Keratinocyte (primary cell): ENCODE measurements around the gene VAMP2. TPM values are rescaled to one million over a fixed set of nuclear protein-coding genes. Genes with fewer than 3 reads are reported as not detected.

ENCODE experiments used
- DNase-seq: peaks from one replicate; pipeline ENCODE4 v3.0.0-alpha.2; 2011; ENCODE audit warnings: low read depth, missing footprints, low spot score
- FAIRE-seq: peaks from 2 replicates; lab custom pipeline; 2011; peaks lifted over from hg19 to GRCh38; lab: Jason Lieb, UNC
- H2AFZ ChIP-seq: 2 replicates; pipeline ENCODE4 v1.6.0; 2012; ENCODE audit warnings: low read length, control low read depth, inconsistent platforms; ENCODE audit not compliant: control insufficient read depth
- H3K27ac ChIP-seq: 2 replicates; pipeline ENCODE4 v1.5.1; 2011; ENCODE audit warnings: low read length; ENCODE audit not compliant: control insufficient read depth, insufficient read depth
- H3K27me3 ChIP-seq: 3 replicates; pipeline ENCODE4 v1.6.0; 2011; ENCODE audit warnings: low read length; ENCODE audit not compliant: control insufficient read depth, insufficient read depth; ENCODE audit errors: extremely low read depth
- H3K36me3 ChIP-seq, 2 experiments: 2 replicates in 1 of 2; 3 replicates in 1 of 2; pipeline ENCODE4 v1.5.1; 2011; ENCODE audit warnings: low read length in 2 of 2, mild to moderate bottlenecking in 1 of 2; ENCODE audit not compliant: control insufficient read depth in 2 of 2, insufficient read depth in 2 of 2; ENCODE audit errors: extremely low read depth in 1 of 2
- H3K4me1 ChIP-seq: 3 replicates; pipeline ENCODE4 v1.5.1; 2011; ENCODE audit warnings: low read length; ENCODE audit not compliant: control insufficient read depth, insufficient read depth; ENCODE audit errors: extremely low read depth
- H3K4me2 ChIP-seq: 3 replicates; pipeline ENCODE4 v1.6.0; 2011; ENCODE audit warnings: low read depth, low read length; ENCODE audit not compliant: control insufficient read depth, insufficient read depth; ENCODE audit errors: extremely low read depth
- H3K4me3 ChIP-seq, 3 experiments: fragments of 200-600 bp in 1 of 3; sonication (generic) in 1 of 3; 2 replicates in 2 of 3; 3 replicates in 1 of 3; pipeline ENCODE4 v1.5.1; 2011 to 2016; ENCODE audit warnings: low read length in 3 of 3, mild to moderate bottlenecking in 3 of 3, control low read depth in 2 of 3, inconsistent platforms in 1 of 3, low read depth in 1 of 3, mixed read lengths in 1 of 3, mixed run types in 1 of 3, moderate library complexity in 1 of 3; ENCODE audit not compliant: control insufficient read depth in 2 of 3, insufficient read depth in 2 of 3; ENCODE audit errors: extremely low read depth in 1 of 3
- H3K79me2 ChIP-seq: 2 replicates; pipeline ENCODE4 v1.6.0; 2012; ENCODE audit warnings: low read length; ENCODE audit not compliant: control insufficient read depth, insufficient read depth
- H3K9ac ChIP-seq: 3 replicates; pipeline ENCODE4 v1.6.0; 2011; ENCODE audit warnings: low read length; ENCODE audit not compliant: control insufficient read depth, insufficient read depth; ENCODE audit errors: extremely low read depth
- H3K9me1 ChIP-seq: 3 replicates; pipeline ENCODE4 v1.6.0; 2011; ENCODE audit warnings: low read length; ENCODE audit not compliant: control insufficient read depth, insufficient read depth; ENCODE audit errors: extremely low read depth
- H3K9me3 ChIP-seq: 2 replicates; pipeline ENCODE4 v1.5.1; 2012; ENCODE audit warnings: low read depth, low read length; ENCODE audit not compliant: control insufficient read depth
- H4K20me1 ChIP-seq: 3 replicates; pipeline ENCODE4 v1.6.0; 2011; ENCODE audit warnings: low read length; ENCODE audit not compliant: control insufficient read depth, insufficient read depth; ENCODE audit errors: extremely low read depth
- EZH2 ChIP-seq: IDR thresholded peaks from one replicate; pipeline ENCODE4 v1.6.1; 2012; ENCODE audit warnings: inconsistent platforms, mild to moderate bottlenecking, low read length, moderate library complexity
- dilution Hi-C: fragments of 300-500 bp; cut with MboI; formaldehyde crosslinking; loops from one replicate; pipeline ENCODE4 v1.7.0; 2020; ENCODE audit warnings: low sequenced_read_pairs; ENCODE audit not compliant: extremely low pct_ligation_motif_present
- polyA plus RNA-seq, 5 experiments: library from polyadenylated mRNA; depleted of rRNA in 3 of 5; stranded (reverse) in 3 of 5; stranded (forward) in 1 of 5; unstranded in 1 of 5; fragments of >200 nt; gene quantifications; 1 replicate in 1 of 5; 2 replicates in 3 of 5; 3 replicates in 1 of 5; pipeline versions ENCODE4 v1.2.1 to v1.2.3, GENCODE V29; 2011 to 2012; ENCODE audit warnings: missing spikeins in 2 of 5, low read depth in 1 of 5, low replicate concordance in 1 of 5
- TF ChIP-seq, protein P1 (sequence below), 3 experiments: IDR thresholded peaks in 1 of 3; conservative IDR thresholded peaks in 1 of 3; optimal IDR thresholded peaks in 1 of 3; 2 replicates in 2 of 3; 3 replicates in 1 of 3; pipeline versions ENCODE3 to v1.5.1; 2011; ENCODE audit warnings: low read length in 3 of 3, mild to moderate bottlenecking in 3 of 3, moderate library complexity in 2 of 3, control low read depth in 1 of 3, inconsistent platforms in 1 of 3; ENCODE audit not compliant: insufficient read depth in 2 of 3; ENCODE audit errors: extremely low read depth in 1 of 3

VAMP2 gene
- polyA plus RNA-seq, 1 donor (not counting 4 experiments of a cell fraction or from before 2014, with no cell fraction given) = 9.8 TPM

DNA sequence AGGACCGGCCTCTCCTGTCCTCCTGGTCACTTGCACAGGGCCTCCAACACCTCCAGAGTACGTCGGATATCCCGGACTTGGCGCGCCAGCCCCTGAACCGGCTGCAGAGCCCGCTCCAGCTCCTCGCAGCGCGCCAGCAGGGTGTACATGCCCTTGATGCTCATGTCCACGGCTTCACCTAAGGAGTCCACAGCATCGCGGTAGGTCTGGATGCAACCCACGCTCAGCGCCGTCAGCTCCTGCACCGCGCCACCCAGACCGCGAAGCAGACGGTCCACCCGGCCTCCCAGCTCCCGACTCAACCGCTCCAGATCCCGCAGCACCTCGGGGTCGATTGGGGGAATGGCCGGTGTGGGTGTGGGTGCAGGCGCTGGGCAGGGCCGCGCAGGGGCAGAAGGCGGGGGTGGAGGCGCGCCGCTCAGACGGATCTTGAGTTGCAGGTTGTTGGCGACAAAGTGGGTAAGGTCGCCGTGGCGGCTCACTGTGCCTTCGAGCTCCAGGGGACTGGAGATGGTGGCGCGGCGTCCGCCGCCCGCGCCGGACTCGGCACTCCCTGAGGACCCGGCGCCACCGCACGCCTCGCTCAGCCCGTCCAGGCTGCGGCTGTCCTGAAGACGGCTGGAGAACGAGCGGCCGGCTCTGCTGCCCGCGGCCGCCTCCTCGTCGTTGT lies 26.4 kb upstream of the VAMP2 start:
- TF ChIP-seq, protein P1, sequence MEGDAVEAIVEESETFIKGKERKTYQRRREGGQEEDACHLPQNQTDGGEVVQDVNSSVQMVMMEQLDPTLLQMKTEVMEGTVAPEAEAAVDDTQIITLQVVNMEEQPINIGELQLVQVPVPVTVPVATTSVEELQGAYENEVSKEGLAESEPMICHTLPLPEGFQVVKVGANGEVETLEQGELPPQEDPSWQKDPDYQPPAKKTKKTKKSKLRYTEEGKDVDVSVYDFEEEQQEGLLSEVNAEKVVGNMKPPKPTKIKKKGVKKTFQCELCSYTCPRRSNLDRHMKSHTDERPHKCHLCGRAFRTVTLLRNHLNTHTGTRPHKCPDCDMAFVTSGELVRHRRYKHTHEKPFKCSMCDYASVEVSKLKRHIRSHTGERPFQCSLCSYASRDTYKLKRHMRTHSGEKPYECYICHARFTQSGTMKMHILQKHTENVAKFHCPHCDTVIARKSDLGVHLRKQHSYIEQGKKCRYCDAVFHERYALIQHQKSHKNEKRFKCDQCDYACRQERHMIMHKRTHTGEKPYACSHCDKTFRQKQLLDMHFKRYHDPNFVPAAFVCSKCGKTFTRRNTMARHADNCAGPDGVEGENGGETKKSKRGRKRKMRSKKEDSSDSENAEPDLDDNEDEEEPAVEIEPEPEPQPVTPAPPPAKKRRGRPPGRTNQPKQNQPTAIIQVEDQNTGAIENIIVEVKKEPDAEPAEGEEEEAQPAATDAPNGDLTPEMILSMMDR (optimal IDR thresholded peaks at IDR 0.05 in 1 of 3, IDR thresholded peaks at IDR 0.05 in 1 of 3, conservative IDR thresholded peaks at IDR 0.05 in 1 of 3; ENCODE audit: extremely low read depth in 1 of 3, insufficient read depth in 2 of 3, low read length in 3 of 3) = no peak
- no peak for TF ChIP-seq EZH2
- peak overlapping the region; percentile 62 for H3K27ac ChIP-seq
- H3K9ac ChIP-seq = peak overlapping the region; percentile 82
- peaks cover 14% of the 10 kb centered on the region for H3K79me2 ChIP-seq
- H3K4me1 ChIP-seq = peaks cover 33% of the 10 kb centered on the region
- DNase-seq (no peak), FAIRE-seq (no peak)
- peak overlapping the region; percentile 67 for H2AFZ ChIP-seq
- peak overlapping the region; percentile 73 to 93 (median 84) for H3K4me3 ChIP-seq
- dilution Hi-C loops = no loop called here
- H3K9me3 ChIP-seq = no peaks in the 10 kb centered on the region
- H3K36me3 ChIP-seq = no peaks in the 10 kb centered on the region
- H3K9me1 ChIP-seq = no peaks in the 10 kb centered on the region
- peak overlapping the region; percentile 88 for H3K4me2 ChIP-seq
- H4K20me1 ChIP-seq = no peaks in the 10 kb centered on the region
- H3K27me3 ChIP-seq = no peaks in the 10 kb centered on the region

GRCh38 chr17:8188263-8188839 lies 25.6 kb upstream of the VAMP2 start:
- Histone ChIP-seq H3K27ac (peak overlapping the region; percentile 28), H3K79me2 (peaks cover 14% of the 10 kb centered on the region), H2AFZ (no peak overlapping the region), H3K27me3 (no peaks in the 10 kb centered on the region), H3K36me3 (no peaks in the 10 kb centered on the region), H3K4me1 (peaks cover 33% of the 10 kb centered on the region), H3K4me3 (peak overlapping the region; percentile 73 to 93 (median 84)), H3K9ac (peak overlapping the region; percentile 82), H3K4me2 (peak overlapping the region; percentile 88), H3K9me3 (no peaks in the 10 kb centered on the region), H3K9me1 (no peaks in the 10 kb centered on the region), H4K20me1 (no peaks in the 10 kb centered on the region)
- FAIRE-seq = no peak
- dilution Hi-C loops = no loop called here
- DNase-seq = no peak
- no peak for TF ChIP-seq EZH2
- TF ChIP-seq, protein P1 (optimal IDR thresholded peaks at IDR 0.05 in 1 of 3, IDR thresholded peaks at IDR 0.05 in 1 of 3, conservative IDR thresholded peaks at IDR 0.05 in 1 of 3; ENCODE audit: extremely low read depth in 1 of 3, insufficient read depth in 2 of 3, low read length in 3 of 3) = no peak
